TTC549 (cell line): ENCODE measurements around the gene INPP5D.
"Not testable (repeated sequence)": the region's sequence is repeated elsewhere in the genome, so short reads cannot be mapped to it uniquely, and the experiment has no call there.

Experiments used
- FAIRE-seq: peaks from 2 replicates; lab custom pipeline; 2012; peaks lifted over from hg19 to GRCh38; lab: Jason Lieb, UNC

The INPP5D gene

DNA sequence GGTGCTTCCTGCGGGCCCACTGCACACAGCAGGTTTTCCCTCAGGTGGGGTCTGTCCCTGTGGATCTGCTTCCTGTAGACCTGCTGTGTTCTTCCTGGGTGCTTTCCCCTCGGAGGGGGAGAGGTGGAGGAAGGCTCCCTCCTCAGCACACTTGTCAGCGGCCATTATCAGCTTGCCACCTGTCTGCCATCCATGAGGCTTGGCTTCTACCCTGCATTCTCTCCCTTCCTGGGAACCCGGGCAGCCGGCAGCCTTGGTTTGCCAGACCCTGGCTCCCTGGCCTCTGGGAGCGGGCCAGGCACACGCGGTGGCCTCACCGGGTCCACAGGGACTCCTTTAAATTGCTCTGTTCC lies 58.5 kb downstream of the INPP5D start:
- FAIRE-seq, result no peak

DNA sequence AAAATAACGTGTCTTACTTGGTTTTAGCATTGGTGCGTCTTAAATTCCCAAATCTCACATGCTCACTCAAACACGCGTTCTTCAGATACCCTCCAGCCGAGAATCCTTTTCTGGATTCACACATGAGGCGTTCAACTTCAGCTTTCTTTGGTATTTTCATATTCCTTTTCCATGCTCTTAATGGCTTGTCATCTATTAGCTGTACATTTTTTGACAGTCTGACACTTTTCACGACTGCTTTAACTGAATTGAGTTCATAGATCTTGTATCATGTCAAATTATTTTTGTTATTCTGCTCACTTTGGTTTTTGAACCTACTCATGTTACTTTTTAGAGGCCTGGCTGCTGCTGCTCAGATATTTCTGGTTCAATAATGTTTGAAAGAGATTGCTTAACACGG lies 59.0 kb downstream of the INPP5D start:
- no peak for FAIRE-seq

DNA sequence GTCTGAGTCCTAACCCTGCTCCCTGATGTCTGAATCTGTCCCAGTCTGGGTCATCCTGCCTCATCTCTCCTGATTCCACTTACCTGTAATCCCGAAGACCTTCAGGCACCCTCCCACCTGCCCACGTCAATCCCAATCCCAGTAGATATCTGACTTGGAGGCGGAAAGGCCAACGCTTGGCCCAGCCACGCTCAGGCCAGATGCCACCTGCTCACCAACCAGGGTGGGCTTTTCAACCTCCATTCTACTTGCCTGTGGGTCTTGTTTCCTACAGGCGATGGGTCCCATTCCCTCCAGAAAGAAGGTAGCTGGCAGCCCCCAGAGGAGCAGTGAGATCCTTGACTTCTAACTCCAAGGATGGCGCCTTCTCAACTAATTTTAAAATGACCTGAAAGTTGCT lies 59.7 kb downstream of the INPP5D start:
- no peak for FAIRE-seq

DNA sequence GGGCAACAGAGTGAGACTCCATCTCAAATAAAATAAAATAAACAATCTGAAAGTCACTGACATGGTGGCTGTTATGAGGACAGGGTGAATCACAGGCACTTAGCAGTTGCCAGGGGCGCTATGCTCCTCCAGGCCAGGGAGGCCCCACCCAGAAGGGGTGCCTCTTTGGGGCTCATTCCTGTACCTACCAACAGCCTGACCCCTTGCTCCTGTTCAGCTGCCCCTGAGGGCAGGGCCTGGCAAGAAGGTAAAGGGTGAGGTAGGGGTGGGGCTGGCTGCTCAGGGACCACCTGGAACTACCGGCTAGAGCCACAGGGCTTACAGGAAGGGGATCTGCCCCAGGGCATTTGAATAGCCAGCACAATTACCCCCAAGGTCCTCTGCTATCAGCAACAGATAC lies 60.3 kb downstream of the INPP5D start:
- no peak for FAIRE-seq

DNA sequence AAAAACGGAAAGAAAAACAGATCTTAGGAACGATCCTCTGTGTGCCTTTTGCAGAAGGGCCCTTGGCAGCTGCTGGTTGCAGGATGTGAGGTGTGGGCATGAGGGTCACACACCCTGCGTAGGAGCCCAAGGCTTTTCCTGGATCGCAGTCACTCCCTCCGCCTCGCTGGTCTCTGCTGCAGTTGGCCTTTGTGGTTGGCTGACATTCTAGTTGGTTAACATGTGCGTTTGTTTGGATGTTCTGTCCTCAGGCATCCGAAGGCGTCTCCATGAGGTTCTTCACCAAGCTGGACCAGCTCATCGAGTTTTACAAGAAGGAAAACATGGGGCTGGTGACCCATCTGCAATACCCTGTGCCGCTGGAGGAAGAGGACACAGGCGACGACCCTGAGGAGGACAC lies 61.7 kb downstream of the INPP5D start:
- FAIRE-seq, result no peak

DNA sequence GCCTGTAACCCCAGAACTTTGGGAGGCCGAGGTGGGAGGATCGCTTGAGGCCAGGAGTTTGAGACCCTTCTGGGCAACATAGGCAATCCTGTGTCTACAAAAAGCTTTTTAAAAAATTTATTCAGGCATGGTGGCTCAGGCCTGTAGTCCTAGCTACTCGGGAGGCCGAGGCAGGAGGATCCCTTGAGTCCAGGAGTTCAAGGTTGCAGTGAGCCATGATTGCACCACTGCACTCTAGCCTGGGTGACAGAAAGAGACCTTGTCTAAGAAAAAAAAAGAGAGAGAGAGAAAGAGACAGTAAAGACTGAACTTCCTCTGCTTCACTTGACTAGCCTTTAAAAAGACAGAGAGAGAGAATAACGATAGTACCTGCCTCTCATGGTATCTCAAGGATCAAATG lies 62.4 kb downstream of the INPP5D start:
- no peak for FAIRE-seq

DNA sequence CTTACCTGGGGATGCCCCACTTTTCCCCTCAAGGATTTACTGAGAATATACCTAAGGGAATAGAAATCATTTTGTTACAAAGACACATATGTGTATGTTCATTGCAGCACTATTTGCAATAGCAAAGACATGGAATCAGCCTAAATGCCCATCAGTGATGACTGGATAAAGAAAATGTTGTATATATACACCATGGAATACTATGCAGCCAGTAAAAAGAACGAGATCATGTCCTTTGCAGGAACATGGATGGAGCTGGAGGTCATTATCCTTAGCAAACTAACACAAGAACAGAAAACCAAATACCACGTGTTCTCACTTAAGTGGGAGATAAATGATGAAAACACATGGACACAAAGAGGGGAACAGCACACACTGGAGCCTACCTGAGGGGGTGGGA lies 63.4 kb downstream of the INPP5D start:
- FAIRE-seq, result not testable (repeated sequence)

DNA sequence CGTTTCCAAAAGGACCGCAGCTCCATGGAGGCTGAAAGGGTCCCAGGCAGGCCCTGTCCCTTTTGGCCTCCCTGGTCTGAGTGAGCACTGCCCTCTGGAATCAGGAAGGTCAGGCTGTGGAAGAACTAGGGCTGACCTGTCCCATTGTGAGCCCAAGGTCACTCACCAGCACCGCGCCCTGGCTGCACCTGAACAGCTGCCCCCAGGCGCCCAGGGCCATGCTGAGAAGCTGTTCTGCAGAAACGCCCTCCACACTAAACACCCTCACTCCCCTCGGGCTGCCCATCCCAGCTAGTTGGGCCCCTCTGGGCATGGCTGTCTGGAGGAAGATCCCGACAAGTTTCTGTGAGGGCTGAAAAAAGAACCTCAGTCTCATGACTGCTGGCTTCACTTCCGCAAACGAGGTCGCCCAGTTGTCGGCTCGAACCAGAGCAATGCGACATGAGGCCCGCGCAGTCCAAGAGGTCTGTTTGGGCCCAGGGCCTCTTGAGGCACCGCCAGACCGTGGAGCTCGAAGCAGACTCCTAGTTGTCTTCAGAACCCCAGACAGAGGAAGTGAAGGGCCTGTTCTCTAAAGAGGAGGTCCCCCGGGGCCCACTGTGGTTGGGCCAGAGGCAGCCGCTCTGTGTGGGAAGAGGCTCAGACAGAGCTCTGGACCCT lies 64.4 kb downstream of the INPP5D start:
- FAIRE-seq, result no peak

DNA sequence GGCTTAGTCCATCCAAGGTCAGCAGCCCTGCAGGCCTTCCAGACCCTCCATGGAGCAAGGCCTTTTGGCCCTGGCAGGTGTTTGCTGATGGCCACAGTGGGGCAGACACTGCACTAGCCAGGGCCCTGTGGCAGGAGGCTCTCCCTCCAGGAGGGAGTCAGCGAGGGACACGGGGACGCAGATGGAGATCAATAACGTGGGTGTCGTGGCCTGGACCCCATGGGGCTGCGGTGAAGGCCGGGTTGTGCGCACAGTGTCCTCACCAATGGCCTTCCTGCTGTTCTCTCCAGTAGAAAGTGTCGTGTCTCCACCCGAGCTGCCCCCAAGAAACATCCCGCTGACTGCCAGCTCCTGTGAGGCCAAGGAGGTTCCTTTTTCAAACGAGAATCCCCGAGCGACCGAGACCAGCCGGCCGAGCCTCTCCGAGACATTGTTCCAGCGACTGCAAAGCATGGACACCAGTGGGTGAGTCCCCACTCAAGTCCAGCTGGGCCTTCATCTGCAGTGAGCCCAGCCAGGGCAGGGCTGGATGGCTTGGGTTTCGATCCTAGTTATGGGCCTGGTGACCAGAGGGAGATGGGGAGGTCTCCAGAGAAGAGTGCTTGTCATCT lies 65.4 kb downstream of the INPP5D start:
- no peak for FAIRE-seq

DNA sequence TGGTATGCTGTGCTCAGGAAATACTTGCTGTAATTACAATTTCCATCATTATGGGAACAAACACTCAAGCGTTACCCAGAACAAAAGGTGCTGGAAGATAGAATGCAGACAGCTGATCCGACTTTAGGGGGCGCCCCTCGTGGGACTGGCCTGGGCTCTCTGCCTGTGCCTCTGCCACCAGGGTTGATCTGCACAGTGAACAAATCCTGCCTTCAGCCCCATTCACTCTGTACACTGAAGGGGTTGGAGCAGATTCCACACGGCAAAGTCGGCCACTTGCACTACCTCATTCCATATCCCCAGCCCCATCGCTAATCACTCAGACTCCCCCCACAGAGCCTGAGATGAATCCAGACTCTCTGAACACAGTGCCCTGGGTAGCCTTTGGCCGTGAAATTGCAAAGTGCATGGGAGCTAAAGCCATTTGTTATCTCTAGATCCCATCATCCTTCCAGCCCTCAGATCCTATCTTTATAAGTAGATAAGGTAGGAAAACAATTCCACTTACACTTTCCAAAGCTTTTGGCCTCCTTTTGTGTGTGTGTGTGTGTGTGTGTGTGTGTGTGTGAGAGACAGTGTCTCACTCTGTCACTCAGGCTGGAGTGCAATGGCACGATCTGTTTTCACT lies 69.3 kb downstream of the INPP5D start:
- no peak for FAIRE-seq

DNA sequence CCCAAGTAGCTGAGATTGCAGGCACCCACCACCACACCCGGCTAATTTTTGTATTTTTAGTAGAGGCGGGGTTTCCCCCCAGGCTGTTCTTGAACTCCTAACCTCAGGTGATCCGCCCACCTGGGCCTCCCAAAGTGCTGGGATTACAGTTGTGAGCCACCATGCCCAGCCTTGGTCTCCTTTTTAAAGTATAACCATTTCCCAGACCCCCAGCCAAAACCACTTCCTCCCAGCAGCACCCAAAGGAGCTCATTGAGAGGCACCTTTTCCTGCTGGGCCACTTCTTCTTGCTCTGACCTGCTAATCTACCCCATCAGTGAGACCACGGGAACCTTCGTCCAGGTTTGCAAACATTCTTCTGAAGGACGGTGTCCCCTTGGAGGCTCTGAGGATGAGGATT lies 69.9 kb downstream of the INPP5D start:
- FAIRE-seq, result no peak

DNA sequence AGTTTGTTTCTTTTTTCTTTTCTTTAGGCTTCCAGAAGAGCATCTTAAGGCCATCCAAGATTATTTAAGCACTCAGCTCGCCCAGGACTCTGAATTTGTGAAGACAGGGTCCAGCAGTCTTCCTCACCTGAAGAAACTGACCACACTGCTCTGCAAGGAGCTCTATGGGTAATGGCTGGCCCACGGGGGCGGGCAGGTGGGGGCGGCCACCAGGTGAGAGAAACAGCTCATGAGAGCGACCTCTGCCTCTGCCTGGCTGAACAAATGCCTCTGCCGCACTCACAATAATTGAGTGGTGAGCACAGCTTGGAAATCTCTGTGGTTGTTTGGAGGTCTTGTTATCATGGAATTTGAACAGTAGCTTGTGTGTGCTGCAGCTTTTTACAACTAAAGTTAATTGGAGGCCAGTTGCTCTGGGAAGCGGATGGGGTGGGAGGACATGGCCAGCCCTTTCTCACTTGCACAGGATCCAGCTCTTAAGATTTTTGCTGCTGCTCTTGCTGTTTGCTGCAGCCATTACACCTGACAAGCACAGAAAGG lies 70.4 kb downstream of the INPP5D start:
- FAIRE-seq, result no peak

DNA sequence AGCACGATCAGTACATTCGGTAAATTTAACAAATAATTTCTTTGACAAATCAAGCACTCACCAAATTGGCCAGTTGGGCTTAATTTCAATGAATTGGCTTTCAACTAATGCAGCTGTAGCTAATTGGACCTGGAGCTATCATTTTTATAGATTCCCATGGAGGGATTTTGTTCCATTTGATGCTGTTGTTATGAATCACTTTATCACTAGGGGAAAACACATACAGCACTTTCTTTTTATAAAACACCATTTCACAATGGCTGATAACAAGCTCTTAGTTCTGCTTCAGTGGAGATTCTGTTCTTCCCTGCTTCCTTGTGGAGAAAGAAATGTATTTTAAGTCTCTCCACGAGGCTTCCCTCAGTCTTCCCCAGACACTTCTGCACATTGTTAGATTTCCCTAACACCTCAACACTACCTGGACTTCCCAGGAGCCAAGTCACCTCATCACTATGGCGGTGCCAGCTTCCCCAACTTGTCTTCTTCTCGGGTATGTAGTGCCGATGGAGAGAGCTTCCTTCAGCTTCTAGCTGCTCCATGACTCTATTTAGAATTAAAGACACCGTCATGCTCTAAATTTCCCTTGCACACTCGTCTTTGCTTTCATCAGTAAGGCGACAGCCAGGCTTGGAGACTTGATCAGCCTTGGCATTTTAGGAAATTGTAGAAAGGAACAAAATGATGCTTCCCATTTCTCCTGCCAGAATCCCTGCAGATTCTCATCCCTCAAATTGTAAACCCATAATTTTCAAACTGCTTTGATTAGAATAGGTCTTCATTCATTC lies 72.0 kb downstream of the INPP5D start:
- FAIRE-seq, result no peak

DNA sequence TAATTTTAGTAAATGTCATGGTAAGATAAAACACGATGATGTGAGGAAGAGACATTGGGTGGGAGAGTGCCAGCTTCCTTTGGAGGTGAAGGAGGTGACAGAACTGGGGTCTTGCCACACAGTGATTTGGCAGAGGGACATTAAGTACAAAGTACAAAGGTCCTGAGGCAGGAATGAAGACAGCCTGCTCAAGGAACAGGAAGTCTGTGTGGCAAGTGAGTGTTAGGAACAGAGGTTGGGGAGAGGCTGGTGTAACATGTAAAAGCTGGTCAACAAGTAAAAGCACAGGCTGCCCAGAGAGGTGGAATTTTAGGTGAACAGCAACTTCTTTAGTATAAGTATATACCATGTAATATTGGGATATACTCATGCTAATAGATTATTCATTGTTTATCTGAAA lies 73.1 kb downstream of the INPP5D start:
- no peak for FAIRE-seq

DNA sequence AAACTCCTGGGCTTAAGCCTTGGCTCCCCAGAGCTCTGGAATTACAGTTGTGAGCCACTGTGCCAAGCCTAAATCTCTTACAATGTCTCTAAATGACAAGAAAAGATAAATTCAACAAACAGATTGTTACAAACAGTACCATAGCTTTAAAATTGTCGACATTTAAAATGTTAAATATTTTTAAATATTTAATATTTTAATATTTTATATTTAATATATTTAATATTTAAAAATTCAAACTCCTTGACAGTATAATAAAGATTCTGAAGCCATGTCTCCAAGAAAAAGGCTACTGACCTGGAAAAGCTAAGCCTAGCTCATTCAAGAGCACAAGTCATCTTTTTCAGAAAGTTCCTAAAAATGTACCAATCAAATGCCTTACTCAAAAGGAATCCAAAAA lies 75.3 kb downstream of the INPP5D start:
- peak; percentile 7 for FAIRE-seq

DNA sequence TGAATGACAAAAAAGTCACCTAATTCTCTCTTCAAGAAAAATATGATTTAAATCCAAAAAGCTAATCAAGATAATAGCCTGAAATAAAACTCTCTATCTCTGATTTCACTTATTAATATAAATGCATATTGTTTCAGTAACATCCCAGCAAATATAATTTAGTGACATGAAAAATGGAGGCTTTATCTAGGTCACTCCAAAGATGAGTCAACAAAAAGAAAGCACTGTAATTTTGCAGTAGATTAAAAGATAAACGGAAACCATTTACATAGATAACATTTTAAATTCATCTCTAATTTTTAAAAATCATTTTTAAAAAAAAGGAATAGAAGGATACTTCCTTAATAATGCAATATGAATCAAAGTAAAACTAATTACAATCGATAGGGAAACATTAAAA lies 76.9 kb downstream of the INPP5D start:
- peak; percentile 5 for FAIRE-seq

DNA sequence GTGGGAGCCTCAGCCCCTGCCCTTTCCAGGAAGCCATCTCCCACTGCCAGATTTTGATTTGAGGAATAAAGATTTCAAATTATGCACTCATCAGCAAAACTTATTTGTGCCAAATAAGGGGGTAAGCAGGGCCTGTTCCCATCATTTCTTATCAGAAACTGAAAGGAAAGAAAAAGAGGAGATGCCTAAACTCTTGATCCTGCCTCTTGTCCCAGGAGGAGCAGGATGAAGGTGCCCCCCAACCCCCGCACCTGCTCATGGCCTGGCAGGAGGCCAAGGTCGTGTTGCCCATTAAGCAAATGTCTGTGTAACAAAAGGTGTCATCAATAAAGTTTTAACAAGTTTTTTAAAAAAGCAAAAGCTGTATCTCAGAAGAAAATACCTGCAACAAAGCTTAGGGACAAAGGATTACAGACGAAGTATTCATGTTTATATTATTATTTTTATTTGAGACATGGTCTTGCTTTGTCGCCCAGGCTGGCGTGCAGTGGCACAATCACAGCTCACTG lies 80.0 kb downstream of the INPP5D start:
- FAIRE-seq, result no peak

DNA sequence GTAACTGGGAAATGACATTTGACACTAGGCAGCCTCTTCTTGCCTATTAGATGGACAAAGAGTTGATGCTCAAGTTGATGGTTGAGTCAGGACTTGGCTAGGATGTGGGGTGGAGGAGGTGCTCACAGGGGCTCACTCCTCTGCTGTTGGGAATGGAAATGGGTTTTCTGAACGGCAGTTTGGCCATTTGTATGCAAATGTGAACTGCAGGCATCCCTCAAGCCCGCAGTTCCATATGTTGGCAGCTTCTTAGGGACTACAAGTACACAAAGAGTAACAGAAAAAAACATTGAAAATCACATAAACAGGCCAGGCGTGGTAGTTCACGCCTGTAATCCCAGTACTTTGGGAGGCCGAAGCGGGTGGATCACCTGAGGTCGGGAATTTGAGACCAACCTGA lies 80.8 kb downstream of the INPP5D start:
- no peak for FAIRE-seq

DNA sequence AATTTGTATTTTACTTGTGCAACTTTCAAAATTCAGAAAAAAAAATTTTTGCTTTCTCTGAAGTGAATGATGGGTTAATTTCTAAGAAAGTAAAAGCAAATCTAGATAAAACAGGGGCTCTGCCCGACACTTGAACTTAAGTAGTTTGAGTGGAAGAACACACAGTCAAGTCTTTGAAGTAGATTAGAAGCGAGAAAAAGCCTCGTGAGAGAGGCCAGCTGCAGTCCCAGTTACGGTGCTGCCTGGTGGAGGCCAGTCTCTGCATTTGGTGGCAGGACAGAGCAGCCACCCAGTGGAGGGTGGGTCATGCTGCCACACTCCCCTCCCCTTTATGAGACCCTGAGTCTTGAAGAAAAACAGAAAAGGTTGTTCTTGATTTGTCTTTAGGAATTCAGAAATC lies 81.8 kb downstream of the INPP5D start:
- FAIRE-seq, result no peak

DNA sequence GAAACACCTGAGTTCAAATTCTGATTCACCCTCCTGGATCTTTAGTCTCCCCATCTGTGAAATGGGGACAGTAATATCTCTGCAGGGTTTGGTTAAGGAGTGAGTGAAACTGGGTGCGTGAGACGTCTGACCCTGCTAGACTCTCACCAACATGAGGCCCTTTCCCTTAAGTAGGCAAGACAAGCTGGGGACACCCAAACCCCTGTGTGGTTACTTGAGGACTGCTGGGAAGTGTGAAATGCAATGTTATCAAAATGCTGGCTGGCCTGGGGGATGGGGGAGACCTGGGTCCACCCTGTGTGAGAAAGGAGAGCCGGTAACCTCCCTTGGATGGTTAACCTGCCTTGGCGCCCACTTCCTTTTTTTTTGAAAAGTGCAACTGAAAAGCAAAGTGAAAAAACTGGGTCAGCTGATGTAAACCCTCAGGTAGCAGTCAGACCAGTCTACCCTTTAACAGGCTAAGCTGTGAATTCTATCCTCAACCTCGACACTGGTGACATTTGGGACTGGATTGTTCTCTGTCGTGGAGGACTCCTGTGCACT lies 82.3 kb downstream of the INPP5D start:
- no peak for FAIRE-seq

DNA sequence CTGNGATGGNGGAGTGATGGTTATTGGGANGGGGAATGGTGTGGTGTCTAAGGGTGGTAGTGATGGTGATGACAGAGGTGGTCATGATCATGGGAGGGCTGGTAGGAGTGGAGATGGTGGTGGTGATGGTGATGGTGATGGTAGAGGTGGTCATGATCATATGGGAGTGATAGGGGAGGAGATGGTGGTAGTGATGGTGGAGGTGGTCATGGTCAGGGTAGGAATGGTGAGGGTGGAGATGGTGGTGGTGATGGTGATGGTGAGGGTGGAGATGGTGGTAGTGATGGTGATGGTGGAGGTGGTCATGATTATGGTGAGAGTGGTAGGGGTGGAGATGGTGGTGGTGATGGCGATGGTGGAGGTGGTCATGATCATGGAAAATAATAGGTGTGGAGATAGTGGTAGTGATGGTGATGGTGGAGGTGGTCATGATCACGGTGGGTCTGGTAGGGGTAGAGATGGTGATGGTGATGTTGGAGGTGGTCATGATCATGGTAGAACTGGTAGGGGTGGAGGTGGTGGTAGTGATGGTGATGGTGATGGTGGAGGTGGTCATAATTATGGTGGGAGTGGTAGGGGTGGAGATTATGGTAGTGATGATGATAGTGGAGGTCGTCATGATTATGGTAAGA lies 83.7 kb downstream of the INPP5D start:
- FAIRE-seq, result no peak

DNA sequence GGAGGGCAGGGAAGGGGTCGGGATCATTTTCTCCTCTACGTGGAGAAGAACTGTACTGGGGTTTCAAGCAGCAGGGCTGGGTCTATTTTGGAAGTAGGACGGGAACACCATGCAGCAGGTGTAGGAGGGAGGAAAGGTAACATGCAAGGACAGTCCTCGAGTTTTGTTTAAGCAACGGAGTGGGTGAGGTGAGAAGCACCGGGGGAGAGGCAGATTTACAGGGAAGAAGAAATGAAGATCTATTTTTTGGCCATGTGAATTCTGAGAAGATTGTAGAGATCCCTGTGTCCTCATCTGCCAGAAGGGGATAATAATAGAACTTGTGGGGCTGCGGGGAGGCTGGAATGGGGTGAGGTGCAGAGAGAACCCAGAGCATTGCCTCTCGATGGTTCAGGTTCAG lies 85.6 kb downstream of the INPP5D start:
- FAIRE-seq, result no peak
